NK-92 (cell line): ENCODE measurements around the gene SIDT1.
"Not testable (repeated sequence)": the region's sequence is repeated elsewhere in the genome, so short reads cannot be mapped to it uniquely, and the experiment has no call there.

Experiments used
- DNase-seq: peaks from one replicate; lab custom pipeline; 2025; ENCODE audit not compliant: unreplicated experiment; lab: John Stamatoyannopoulos, UW

SIDT1 gene

GRCh38 chr3:113631573-113631972, 99.2 kb downstream of the SIDT1 start:
- no peak for DNase-seq

DNA sequence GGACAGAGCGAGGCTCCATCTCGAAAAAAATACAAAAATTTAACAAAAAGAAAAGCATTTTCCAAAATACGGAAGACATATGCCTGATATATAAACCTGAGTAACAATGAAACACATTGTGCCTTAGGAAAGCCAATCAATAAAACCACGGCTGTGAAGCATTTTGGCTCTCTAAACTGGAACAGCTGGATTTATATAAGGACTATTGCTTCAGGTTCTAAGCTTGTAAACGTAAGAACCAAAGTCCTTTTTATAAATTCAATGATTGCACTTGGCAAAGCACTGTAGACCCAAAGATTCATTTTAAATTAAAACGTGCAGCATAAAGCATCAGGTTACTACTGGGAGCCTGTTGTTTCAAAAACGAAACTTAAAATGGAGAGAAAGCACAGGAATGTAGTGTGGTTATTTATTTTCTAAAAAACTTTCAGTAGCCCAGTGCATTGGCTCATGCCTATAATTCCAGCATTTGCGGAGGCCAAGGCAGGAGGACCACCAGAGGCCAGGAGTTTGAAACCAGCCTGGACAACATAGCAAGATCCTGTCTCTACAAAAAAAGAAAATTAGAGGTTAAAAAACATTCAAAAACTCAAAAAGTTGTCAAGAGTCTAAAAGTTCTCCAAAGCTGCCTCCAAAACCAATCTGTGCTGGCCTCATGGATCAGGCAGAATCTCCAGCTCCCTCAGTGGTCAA, 102.6 kb downstream of the SIDT1 start:
- DNase-seq = no peak

DNA sequence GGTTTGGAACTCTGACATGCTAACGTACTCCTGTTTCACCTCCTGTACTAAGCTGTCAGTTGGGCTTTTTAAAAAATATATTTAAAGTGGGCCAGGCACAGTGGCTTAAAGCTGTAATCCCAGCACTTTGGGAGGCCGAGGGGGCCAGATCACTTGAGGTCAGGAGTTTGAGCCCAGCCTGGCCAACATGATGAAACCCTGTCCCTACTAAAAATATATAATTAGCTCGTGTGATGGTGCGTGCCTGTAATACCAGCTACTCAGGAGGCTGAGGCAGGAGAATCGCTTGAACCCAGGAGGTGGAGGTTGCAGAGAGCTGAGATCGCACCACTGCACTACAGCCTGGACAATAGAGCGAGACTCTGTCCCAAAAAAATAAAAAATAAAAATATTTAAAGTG, 103.7 kb downstream of the SIDT1 start:
- not testable (repeated sequence) for DNase-seq

- DNase-seq = no peak
Observed at GRCh38 chr3:113637756-113638155, 105.4 kb downstream of the SIDT1 start.

- DNase-seq = no peak
Observed at GRCh38 chr3:113638910-113639309, 106.6 kb downstream of the SIDT1 start.

DNA sequence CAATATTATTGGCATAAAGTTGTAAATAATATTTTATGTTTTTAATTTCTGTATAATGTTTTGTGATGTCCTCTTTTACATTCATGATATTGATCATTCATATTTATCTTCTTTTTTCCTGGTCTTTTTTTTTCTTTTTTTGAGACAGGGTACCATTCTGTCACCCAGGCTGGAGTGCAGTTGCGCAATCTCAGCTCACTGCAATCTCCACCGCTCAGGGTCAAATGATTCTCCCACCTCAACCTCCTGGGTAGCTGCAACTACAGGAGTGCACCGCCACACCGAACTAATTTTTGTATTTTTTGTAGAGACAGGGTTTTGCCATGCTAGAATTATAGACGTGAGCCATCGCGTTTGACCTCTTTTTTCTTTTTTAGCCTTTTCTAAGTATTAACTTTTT, 111.2 kb downstream of the SIDT1 start:
- DNase-seq = no peak

DNA sequence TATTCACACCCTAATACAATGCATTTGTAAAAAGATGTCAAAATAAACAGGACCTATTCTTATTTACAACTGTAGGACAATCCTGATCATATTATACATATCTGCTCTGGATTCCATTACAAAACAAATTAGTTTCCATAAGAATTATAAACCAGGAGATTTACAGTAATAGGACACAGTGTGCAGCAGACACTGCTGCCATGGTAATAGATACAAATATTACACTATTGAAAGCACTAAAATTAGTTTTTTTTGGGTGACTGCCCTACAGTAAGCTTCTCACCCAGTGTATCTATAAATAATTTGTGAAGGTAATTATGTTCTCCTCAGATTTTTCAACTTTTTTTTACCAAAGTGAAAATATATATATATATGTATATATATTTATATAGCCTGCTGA, 116.2 kb downstream of the SIDT1 start:
- DNase-seq = no peak

DNA sequence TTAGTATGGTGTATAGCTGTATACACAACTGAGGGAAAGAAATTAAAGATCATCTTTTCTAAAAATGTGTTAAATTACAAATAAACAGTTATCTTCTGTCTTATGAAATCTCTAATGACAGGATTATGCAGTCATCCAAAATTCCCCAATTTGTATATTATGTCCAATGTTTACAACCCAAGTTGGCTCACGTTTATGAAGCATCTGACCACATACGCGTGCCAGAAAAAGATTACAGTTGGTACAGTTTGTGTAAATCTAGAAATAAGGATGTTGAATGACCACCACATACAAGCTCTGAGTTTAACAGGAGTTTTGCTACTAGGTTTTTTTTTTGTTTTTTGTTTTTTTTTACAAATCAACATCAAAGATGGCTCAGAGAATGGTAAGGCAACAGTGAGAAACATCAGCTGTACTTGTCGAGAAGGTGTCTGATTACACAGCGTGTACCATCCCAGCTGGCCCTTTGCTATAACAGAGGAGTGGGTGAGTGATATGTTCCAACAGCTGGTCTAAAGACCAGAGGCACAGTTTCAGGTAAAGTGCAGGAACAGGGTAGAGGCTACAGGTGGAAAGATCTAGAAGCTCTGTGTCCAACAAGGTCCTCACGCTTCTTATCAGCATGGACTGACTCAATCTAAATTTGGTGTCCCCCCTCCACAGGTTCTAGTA, 117.0 kb downstream of the SIDT1 start:
- no peak for DNase-seq

GRCh38 chr3:113654310-113654709, 122.0 kb downstream of the SIDT1 start:
- DNase-seq = no peak

- DNase-seq = no peak
Observed at GRCh38 chr3:113654851-113655250, 122.5 kb downstream of the SIDT1 start.

DNA sequence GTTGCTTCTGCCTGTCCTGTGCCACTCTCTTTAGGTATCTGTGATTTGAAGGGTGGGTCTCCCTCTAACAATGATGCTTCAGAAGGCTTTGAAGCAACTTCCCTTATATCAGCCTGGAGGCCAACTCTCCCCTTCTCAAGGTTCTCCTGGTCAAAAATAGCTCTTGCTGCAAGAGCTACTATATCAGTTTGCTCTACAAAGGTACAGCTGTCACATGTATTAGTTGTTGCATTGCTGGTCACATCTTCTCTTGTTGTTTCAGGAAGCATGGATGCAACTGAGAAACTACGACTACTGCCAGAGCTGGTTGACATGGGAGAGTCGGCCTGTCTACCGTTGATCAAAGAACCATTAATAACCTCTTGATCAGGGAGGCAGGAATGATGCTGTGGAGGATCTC, 125.8 kb downstream of the SIDT1 start:
- DNase-seq = no peak

- DNase-seq = no peak
Observed at GRCh38 chr3:113659101-113659541, 126.8 kb downstream of the SIDT1 start.

GRCh38 chr3:113659996-113660395, 127.6 kb downstream of the SIDT1 start:
- DNase-seq = no peak

DNA sequence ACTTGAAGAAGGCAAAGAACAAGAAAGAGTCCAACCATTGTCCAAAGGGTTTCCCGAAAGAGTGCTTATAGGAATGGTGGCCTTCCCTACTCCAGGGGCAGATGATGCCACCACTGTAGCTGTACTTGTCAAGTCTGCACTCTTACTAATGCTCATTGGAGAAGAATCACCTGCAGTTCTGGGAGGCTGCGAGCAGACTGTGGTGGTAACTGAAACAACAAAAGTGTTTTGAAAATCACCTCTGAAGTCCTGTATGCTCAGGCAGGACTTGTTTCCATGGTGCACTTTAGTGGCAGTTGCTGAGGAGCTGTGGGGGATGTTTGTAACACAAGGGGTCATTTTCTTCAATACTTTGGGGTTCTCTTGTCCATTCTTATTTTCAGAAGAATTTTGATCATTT, 128.1 kb downstream of the SIDT1 start:
- DNase-seq = no peak

DNA sequence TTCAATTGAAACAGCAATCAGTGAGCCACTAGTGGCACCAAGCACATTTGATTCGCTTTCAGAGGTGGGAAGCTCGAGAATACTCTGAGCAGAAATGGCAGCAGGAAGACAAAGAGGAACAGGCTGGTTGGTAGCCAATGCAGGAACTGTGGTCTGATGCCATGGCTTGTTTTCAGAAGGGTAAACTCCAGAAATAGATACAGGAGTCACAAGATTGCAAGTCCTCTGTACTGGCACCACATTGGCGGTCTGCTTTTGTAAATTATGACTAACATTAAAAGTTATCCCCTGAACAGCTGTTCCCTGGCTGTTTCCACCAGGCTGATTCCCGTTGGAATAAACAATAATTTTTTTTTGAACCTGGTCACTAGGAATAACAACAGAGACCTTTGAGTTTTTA, 128.5 kb downstream of the SIDT1 start:
- no peak for DNase-seq

DNA sequence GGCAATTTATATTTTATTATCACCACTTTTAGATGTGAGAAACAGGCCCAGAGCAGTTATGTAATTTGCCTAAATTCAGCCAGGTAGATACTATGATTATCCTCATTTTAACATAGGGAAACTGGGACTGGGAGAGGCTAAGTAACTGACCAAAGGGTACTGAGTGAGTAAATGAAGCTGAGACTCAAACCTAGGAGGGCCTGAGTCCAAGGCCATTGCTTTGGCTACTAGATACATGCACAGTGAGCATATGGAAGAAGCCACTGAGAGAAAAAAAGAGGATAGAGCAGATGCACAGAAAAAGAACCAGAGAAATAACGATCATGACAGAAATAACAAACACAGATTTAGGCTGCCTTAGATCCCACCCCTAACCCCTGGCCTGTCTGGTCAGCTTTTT, 130.5 kb downstream of the SIDT1 start:
- no peak for DNase-seq

- DNase-seq = no peak
Observed at GRCh38 chr3:113663324-113663750, 131.0 kb downstream of the SIDT1 start.

DNA sequence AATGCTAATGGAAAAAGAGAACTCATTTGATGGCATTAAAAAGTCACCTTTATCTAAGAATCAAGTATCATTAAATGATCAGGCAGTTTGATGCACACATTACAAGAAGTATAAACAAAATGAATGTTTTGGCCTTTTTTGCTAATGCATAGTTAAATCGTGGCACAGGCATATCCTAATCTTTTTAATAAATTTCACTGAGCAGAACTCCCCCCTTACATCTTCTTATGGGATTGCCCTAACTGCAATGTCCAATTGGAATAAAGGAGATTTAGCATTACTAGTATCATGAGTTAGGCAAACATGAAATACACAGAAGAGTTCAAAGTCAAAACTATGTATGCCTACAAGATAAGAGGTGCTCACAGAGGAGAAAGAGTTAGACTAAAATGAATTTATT, 131.4 kb downstream of the SIDT1 start:
- no peak for DNase-seq

GRCh38 chr3:113664523-113665094, 132.3 kb downstream of the SIDT1 start:
- DNase-seq = no peak

GRCh38 chr3:113668015-113668414, 135.7 kb downstream of the SIDT1 start:
- DNase-seq = no peak

DNA sequence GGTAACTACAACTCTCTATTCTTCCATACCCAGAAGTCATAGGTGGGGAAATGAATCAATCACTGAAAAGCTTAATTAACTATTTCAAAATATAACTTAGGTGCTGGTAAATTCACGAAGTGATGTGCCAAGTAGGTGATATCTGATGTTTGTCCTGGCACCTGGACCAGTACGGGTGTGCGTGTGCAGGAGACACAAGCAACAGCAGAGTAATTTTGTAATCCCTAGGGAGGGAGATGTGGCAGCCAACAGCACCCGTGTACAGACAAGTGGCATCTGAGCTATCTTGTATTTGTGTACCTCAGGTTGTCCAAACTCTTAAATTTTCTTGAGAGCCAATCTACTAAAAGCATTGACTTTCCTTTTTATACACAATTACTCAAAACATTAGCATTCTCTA, 141.2 kb downstream of the SIDT1 start:
- no peak for DNase-seq

DNA sequence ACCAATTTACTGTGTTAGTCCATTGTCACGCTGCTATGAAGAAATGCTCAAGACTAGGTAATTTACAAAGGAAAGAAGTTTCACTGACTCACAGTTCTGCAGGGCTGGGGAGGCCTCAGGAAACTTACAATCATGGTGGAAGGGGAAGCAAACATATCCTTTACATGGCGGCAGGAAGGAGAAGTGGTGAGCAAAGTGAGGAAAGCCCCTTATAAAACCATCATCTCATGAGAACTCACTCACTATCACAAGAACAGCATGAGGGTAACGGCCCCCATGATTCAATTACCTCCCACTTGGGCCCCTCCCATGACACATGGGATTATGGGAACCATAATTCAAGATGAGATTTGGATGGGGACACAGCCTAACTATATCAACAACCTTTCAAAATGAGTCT, 143.9 kb downstream of the SIDT1 start:
- DNase-seq = no peak
